ENCODE data around the gene RPSA.
"Not testable (repeated sequence)": the region's sequence is repeated elsewhere in the genome, so short reads cannot be mapped to it uniquely, and the experiment has no call there.

Gene RPSA

GRCh38 chr3:39423436-39423970 is 17.0 kb downstream of the RPSA start:
- ATAC-seq = no peak

- no peak for ATAC-seq
Measured at GRCh38 chr3:39426312-39426711, 19.8 kb downstream of the RPSA start.

DNA sequence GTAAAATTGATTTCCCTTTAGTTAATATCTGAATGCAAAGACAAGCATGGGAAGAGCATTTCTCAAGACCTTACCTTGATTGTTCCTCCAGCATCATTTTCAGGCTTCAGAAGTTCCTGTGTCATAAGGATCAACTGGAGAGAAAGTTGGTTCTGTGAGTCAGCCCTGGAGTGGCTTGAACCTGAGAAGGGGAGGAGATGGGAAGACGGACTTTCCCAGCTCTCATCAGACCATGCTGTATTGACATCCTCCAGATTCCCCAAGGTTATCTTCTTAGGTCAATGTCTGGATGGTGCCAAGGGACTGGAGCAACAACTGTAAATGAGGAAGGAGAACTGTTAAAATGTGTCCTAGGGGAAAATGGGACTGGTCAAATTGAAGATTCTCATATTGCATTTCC is 21.0 kb downstream of the RPSA start:
- no peak for ATAC-seq

DNA sequence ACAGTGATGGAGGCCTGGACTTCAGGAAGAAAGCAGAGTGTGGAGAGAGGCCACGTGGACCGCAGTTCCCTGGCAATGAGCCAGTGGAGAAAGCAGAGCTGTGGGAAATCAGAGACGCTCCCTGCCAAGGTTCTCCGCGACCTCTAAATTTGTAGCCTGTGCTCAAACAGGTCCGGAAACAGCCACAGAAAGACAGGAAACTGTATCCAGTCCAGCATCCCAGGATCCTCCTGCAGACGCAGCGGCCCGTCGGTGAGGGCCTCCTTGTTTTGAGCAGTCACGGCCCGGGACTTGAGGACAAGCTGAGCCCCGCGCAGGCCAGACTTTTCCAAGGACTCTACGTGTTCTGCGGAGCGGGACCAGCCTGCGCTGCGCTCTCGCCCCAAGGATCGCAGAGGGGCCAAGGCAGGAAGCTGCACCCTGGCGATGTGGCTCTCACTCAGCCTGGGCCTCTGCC is 22.3 kb downstream of the RPSA start:
- no peak for ATAC-seq

DNA sequence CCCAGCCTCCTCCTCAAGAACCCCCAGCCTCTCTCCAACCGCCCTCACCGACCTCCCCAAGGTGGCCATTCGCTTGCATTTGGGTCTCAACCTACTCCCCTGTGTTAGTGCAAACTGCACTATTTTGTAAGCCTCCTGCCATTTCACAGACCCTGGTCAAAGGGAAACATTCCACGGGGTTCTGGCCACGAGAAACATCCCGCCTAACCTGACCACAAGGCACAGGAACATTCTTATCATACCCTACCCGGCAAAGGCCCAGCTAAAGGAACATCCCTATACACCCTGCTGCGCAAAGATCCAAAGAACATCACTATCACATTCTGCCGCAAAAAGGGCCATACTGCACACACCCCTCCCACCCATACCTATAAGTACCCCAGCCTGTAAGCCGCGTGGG is 22.9 kb downstream of the RPSA start:
- ATAC-seq = no peak

DNA sequence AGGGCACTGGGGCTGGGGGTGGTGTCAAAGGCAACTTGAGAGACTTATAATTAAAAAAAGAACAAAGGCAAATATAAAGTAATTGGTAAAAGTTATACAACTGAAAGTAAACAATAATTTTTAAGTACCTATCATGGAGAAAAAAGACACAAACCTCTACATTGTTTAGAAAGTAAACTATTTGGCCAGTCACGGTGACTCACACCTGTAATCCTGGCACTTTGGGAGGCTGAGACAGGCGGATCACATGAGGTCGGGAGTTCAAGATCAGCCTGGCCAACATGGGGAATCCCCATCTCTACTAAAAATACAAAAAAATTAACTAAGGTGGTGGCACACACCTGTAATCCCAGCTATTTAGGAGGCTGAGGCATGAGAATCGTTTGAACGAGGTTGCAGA is 25.8 kb downstream of the RPSA start:
- no peak for ATAC-seq

GRCh38 chr3:39433642-39434041 is 27.1 kb downstream of the RPSA start:
- no peak for ATAC-seq

DNA sequence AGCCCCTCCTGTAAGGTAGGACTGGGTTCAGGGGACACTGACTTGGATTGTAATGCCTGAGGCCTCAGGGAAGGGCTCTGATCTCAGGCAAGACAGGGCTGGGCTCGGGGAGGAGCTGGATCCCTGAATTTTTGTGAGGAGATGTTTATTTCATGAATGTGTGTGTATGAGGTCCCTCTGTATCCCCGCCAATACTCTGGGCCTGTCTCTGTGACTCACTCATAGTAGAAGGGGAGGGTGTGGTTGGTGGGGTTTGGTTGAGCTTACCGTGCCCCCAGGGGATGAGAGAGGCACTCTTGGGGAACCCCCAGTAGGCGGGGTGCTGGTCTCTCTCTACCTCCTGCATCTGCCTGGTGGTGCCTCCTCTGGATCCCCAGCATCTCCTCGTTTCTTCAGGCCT is 28.1 kb downstream of the RPSA start:
- peak; percentile 32 to 65 for ATAC-seq

- no peak for ATAC-seq
Measured at GRCh38 chr3:39435006-39435748, 28.7 kb downstream of the RPSA start.

DNA sequence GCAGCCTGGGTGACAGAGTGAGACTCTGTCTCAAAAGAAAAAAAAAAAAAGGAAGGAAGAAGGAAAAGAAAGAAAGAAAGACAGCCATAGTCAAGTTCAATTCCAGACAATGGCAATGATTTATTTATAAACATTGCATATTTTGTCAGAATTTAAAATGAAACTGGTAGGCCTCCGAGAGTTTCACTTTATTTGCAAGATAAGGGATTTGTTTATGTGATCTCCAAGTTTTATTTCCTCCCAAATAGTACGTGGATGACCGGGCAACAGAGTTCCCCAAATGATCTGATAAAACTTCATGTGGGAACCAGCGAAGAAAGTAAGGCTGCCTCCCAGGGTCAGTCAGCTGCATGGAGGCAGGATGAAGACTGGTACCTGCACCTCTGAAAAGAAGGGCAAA is 32.4 kb downstream of the RPSA start:
- no peak for ATAC-seq

GRCh38 chr3:39440316-39440715 is 33.8 kb downstream of the RPSA start:
- no peak for ATAC-seq

GRCh38 chr3:39443530-39443929 is 37.0 kb downstream of the RPSA start:
- no peak for ATAC-seq

DNA sequence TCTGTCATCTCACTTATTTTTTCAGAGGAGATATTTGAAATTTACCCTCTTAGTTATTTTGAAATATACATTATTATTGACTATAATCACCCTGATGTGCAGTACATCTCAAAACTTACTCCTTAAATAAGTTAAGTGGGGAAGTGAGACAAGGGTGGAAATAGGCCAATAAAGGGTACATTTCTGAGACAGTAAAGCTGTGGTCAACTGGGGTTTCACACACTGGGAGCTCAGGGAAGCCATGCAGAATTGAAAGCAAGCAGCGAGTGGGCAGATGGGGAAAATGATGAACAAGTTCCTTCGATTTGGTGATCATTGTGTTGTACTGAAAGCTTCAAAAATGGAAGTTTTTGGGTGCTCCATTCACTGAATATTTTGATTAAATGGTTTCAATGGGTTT is 39.4 kb downstream of the RPSA start:
- no peak for ATAC-seq

- no peak for ATAC-seq
Measured at GRCh38 chr3:39446444-39446843, 39.9 kb downstream of the RPSA start.

DNA sequence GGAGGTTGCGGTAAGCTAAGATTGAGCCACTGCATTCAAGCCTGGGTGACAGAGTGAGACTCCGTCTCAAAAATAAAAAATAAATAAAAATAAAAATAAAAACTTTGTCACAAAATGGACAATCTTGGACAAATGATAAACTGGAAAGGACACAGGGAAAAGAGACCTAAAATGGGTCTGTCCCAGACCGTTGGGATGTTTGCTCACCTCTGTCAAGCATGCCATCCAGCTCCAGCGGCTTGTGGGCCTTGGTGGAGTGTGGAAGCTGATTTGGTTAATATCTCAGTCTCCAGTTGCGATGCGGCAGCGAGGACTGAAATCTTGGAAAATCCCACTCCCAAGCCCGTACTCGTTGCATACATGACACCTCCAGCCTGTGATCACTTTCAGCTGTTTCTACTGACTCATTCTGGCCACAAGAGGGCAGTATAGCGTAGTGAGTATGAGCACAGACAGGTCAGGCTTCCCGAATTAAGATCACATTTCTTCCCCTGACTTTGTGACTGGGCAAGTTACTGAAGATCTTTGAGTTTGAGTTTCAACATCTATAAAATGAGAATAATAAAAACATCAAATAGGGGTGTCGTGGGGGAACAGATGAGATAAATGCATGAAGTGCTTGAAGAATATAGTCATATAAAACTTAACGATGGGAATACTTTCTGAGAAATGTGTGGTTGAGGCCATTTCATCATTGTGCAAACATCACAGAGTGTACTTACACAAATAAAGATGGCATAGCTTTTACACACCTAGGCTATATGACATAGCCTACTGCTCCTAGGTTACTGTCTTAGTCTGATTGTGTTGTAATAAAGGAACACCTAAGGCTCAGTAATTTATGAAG is 41.3 kb downstream of the RPSA start:
- peak; percentile 63 to 66 for ATAC-seq

- no peak for ATAC-seq
Measured at GRCh38 chr3:39448506-39449233, 42.1 kb downstream of the RPSA start.

GRCh38 chr3:39449796-39450195 is 43.3 kb downstream of the RPSA start:
- no peak for ATAC-seq

DNA sequence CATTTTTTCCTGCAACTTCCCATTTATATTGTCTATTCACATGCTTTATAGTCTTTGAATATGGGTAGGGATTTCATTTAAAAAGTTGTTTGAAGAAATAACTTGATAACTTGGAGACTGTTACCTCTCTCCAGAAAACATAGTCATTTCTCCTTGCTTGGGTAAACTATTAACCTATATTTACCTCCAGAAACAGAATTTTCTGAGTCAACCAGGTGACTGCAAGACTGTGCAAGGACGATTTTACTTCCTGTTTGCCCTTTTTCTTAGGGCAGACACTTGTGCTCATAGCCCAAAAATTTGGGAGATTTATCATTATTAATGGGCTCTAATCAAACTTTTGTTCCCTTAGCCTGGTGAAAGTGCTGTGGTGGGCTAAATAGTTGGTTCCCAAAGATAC is 46.6 kb downstream of the RPSA start:
- no peak for ATAC-seq

DNA sequence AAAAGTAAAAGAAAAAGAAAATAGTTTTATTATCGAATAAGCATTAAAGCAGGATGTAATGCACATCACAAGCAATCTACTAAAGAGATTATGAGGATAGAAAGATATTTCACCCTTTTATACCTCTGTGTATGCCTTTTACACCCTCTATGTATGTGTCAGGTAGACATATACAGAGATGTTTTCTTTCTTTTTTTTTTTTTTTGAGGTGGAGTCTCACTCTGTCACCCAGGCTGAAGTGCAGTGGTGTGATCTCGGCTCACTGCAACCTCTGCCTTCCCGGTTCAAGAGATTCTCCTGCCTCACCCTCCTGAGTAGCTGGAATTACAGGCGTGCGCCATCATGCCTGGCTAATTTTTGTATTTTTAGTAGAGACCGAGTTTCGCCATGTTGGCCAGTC is 47.4 kb downstream of the RPSA start:
- ATAC-seq = not testable (repeated sequence)

GRCh38 chr3:39454591-39455217 is 48.2 kb downstream of the RPSA start:
- ATAC-seq = no peak

- no peak for ATAC-seq
Measured at GRCh38 chr3:39456159-39456558, 49.6 kb downstream of the RPSA start.

- ATAC-seq = no peak
Measured at GRCh38 chr3:39457361-39457760, 50.8 kb downstream of the RPSA start.

DNA sequence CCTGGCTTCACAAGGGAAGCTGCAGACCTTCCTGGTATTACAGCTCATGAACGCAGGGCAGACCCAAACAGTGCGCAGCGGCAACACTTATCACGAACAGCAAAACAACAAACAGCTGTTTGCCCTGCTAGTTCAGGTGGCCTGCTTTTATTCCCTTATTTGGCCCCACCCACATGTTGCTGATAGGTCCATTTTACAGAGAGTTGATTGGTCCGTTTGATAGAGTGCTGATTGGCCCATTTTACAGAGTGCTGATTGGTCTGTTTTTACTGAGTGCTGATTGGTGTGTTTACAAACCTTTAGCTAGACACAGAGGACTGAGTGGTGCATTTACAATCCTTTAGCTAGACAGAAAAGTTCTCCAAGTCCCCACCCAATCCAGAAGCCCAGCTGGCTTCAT is 52.1 kb downstream of the RPSA start:
- ATAC-seq = not testable (repeated sequence)

All from activated CD4-positive, CD25-positive, alpha-beta regulatory T cell treated with anti-CD3 and anti-CD28 coated beads, Interleukin-2, amount 50 U/mL, for 24 hours (primary cell).